GM18517 (cell line): ENCODE results near the gene PALD1.

Source experiments
- ATAC-seq: cut with Tn5 transposase; IDR thresholded peaks from one replicate; pipeline ENCODE4 v1.9.1; 2021; ENCODE audit warnings: mild to moderate bottlenecking, moderate library complexity; ENCODE audit not compliant: unreplicated experiment

Gene PALD1

GRCh38 chr10:70587045-70587658 is 108.6 kb downstream of the PALD1 start:
- peak; percentile 57 for ATAC-seq

- ATAC-seq, result no peak
Measured at GRCh38 chr10:70588255-70588654, 109.7 kb downstream of the PALD1 start.

GRCh38 chr10:70588859-70589570 is 110.4 kb downstream of the PALD1 start:
- no peak for ATAC-seq

GRCh38 chr10:70589762-70590654 is 111.4 kb downstream of the PALD1 start:
- no peak for ATAC-seq

- no peak for ATAC-seq
Measured at GRCh38 chr10:70590655-70591416, 112.3 kb downstream of the PALD1 start.

GRCh38 chr10:70592186-70592735 is 113.7 kb downstream of the PALD1 start:
- ATAC-seq, result no peak

- no peak for ATAC-seq
Measured at GRCh38 chr10:70592746-70593512, 114.4 kb downstream of the PALD1 start.

- no peak for ATAC-seq
Measured at GRCh38 chr10:70593513-70593890, 114.9 kb downstream of the PALD1 start.

- no peak for ATAC-seq
Measured at GRCh38 chr10:70594161-70594560, 115.6 kb downstream of the PALD1 start.

- ATAC-seq, result no peak
Measured at GRCh38 chr10:70595566-70596016, 117.0 kb downstream of the PALD1 start.

- no peak for ATAC-seq
Measured at GRCh38 chr10:70596110-70596798, 117.7 kb downstream of the PALD1 start.

- ATAC-seq, result no peak
Measured at GRCh38 chr10:70596860-70597809, 118.6 kb downstream of the PALD1 start.

GRCh38 chr10:70597856-70598815 is 119.6 kb downstream of the PALD1 start:
- ATAC-seq, result no peak

GRCh38 chr10:70598857-70599295 is 120.3 kb downstream of the PALD1 start:
- ATAC-seq, result no peak

GRCh38 chr10:70599319-70599718 is 120.8 kb downstream of the PALD1 start:
- no peak for ATAC-seq

- ATAC-seq, result no peak
Measured at GRCh38 chr10:70599791-70600190, 121.2 kb downstream of the PALD1 start.
